ENCODE results near the gene GPRIN3. TPM values are rescaled to one million over a fixed set of nuclear protein-coding genes. Genes with fewer than 3 reads are reported as not detected.
"Not testable (repeated sequence)": the region's sequence is repeated elsewhere in the genome, so short reads cannot be mapped to it uniquely, and the experiment has no call there.

GPRIN3 gene
- total RNA-seq, 1 experiment from 2014 or later = 0.40 TPM

DNA sequence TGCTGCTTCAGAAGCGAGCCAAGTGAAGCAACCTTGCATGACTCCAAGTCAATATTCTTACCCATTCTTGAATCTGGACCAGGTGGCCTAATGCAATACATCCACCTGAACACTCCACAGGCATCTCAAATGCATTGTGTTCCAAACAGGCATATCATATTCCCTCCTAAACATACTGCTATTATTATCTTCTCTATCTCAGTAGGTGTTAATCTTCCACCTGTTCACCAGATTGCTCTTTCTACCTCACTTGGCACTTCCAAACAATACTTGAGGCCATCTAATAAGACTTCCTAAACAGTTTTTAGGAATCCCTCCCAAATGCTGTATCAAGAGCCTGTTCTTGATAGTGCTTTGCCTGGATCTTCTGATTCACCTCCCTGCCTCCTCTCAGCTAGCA, 90.7 kb downstream of the GPRIN3 start:
- DNase-seq (ENCODE audit: low read depth) = no peak

DNA sequence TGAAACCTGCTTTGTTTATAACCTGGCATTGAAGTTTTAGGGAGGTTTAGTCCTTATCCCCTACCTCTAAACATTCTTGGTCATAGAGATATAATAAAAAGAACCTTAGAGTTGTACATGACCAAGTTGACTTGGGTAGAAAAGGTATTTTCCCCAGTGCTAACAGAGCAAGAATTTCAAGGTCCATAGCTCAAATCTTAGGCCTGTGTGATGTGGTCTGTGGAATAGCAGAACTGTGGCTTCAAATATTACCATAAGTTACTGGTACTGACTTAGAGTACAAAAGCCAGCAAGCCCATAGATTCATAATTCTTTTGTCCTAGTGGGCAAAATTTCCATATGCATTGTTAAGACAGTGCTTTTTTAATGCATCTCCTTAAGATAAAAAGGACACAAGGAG, 91.2 kb downstream of the GPRIN3 start:
- no peak for DNase-seq (ENCODE audit: low read depth)

- no peak for DNase-seq (ENCODE audit: low read depth)
Measured at GRCh38 chr4:89215736-89216135, 91.9 kb downstream of the GPRIN3 start.

DNA sequence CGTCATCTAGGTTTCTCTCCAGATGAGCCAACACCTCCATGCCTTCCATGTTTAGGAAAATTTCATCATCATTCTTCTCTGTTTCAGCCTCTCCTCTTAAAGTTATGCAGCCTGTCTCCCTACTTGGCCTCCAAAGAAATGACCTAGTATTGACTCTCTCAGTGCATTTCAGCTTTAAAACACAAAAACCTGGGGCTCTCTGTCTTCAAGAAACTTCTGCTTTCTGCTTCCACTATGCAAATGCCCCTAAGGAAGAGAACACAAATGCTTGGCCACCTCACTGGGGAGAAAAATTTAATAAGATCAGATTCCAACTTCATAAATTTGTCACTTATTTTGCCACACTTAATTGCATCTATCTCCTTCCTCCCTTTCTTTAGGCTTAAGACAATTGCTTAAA, 93.3 kb downstream of the GPRIN3 start:
- no peak for DNase-seq (ENCODE audit: low read depth)

DNA sequence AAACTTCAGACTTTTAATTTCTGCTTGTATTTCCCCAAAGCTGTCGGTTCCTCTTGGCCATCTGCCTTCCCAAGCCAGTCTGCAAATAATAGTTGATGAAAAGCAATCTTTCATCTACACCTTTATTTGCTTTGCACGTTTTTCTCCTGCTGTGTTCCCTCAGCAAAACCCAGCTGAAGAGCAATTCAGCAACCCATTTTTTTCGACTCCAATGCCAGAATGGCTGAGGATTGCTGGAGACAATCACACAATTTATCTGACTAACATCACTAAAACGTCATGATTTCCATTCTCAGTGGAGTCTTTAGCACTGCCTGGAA, 94.3 kb downstream of the GPRIN3 start:
- no peak for DNase-seq (ENCODE audit: low read depth)

GRCh38 chr4:89212666-89213381, 94.8 kb downstream of the GPRIN3 start:
- peak; percentile 42 for DNase-seq (ENCODE audit: low read depth)

DNA sequence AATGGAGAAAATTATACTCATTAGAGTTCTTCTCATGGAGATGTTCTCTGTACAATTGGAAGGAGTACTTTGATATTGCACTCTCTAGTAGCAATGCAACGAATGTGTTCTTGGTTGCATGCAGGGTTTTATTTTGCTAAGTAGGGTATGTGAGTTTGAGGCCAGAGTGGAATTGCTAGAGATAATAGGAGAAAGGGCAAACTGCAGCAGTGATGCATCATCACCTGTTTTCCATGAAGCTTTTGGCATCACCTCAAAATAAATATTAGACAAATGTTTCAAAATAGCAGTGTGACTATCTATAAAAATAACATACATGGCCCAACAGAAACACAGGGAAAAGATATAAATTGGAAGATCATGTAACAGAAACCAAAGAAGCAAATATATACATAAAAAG, 103.0 kb downstream of the GPRIN3 start:
- no peak for DNase-seq (ENCODE audit: low read depth)

GRCh38 chr4:89203902-89204301, 103.7 kb downstream of the GPRIN3 start:
- DNase-seq (ENCODE audit: low read depth) = no peak

DNA sequence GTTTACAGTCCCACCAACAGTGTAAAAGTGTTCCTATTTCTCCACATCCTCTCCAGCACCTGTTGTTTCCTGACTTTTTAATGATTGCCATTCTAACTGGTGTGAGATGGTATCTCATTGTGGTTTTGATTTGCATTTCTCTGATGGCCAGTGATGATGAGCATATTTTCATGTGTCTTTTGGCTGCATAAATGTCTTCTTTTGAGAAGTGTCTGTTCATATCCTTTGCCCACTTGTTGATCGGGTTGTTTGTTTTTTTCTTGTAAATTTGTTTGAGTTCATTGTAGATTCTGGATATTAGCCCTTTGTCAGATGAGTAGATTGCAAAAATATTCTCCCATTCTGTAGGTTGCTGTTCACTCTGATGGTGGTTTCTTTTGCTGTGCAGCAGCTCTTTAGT, 108.2 kb downstream of the GPRIN3 start:
- DNase-seq (ENCODE audit: low read depth) = not testable (repeated sequence)

DNA sequence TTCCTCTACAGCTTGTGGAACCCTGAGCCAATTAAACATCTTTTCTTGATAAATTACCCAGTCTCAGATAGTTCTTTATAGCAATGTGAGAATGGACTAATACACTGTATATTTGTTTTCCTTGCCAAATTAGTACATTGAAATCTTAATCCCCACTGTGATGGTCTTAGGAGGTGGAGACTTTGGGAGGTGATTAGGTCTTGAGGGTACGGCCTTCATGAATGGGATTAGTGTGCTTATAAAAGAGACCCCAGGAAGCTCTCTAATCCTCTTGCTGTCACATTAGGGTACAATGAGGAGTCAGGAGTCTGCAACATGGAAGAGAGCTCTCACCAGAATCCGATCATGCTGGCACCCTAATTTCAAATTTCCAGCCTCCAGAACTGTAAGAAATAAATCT, 109.7 kb downstream of the GPRIN3 start:
- DNase-seq (ENCODE audit: low read depth) = no peak

GRCh38 chr4:89196745-89197144, 110.9 kb downstream of the GPRIN3 start:
- no peak for DNase-seq (ENCODE audit: low read depth)

GRCh38 chr4:89196056-89196674, 111.4 kb downstream of the GPRIN3 start:
- no peak for DNase-seq (ENCODE audit: low read depth)

DNA sequence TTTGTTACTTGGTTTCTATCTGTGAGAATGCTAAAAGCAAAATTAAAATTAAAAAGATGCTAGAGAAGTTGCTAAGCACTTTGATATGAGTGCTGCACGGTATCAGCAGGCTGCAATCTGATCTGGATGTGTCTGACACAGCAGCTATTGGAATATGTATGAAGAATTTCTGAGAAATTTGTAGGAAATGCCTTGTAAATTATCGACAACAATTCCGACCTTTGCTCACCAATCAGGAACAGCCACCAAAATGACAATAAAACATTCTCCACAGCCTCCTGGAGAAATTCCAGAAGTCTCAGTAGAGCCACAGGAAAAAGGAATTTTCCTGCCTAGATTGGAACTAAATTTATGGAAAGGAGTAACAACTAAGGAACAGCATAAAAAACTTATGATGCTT, 113.8 kb downstream of the GPRIN3 start:
- no peak for DNase-seq (ENCODE audit: low read depth)

Other genes with a start within 250 kb of the GPRIN3 start
- 9.3 and 10.3 TPM in 2 replicates for gene TIGD2, start 196.3 kb downstream of the GPRIN3 start, total RNA-seq (2014; rRNA removed; shearing (Covaris generic))